IPS DF 6.9 (cell line): Measurements from ENCODE around the gene FAM171A1.
"Not testable (repeated sequence)": the region's sequence is repeated elsewhere in the genome, so short reads cannot be mapped to it uniquely, and the experiment has no call there.

Source experiments
- DNase-seq: peaks from one replicate; pipeline ENCODE4 v3.0.0-alpha.2; 2013; ENCODE audit warnings: low read depth, low spot score
- H3K27ac ChIP-seq: one replicate; pipeline ENCODE4 v1.5.1; 2013; ENCODE audit warnings: low read length, control low read depth
- H3K27me3 ChIP-seq: 2 replicates; pipeline ENCODE4 v1.6.1; 2013; ENCODE audit warnings: mild to moderate bottlenecking, low read length; ENCODE audit not compliant: control insufficient read depth, insufficient read depth
- H3K36me3 ChIP-seq: 2 replicates; pipeline ENCODE4 v1.6.1; 2013; ENCODE audit warnings: low read length; ENCODE audit not compliant: control insufficient read depth, insufficient read depth
- H3K4me1 ChIP-seq: 2 replicates; pipeline ENCODE4 v1.6.1; 2013; ENCODE audit warnings: low read length; ENCODE audit not compliant: control insufficient read depth, insufficient read depth
- H3K4me3 ChIP-seq: 2 replicates; pipeline ENCODE4 v1.5.1; 2013; ENCODE audit warnings: mild to moderate bottlenecking, low read length
- H3K9me3 ChIP-seq: 2 replicates; pipeline ENCODE4 v1.6.1; 2013; ENCODE audit warnings: low read length, inconsistent platforms; ENCODE audit not compliant: control insufficient read depth, insufficient read depth
- WGBS: extraction: QIAGEN DNeasy Blood & Tissue Kit; methylation state at CpG from one replicate; pipeline ENCODE4 v1.1.7; 2013; ENCODE audit warnings: mixed read lengths, missing lambda C conversion rate; ENCODE audit not compliant: insufficient read length, insufficient coverage; 5-methylcytosine and 5-hydroxymethylcytosine counted together

The FAM171A1 gene

GRCh38 chr10:15216700-15217099, 154.4 kb downstream of the FAM171A1 start:
- Histone ChIP-seq H3K4me3 (no peak overlapping the region), H3K27ac (no peak overlapping the region), H3K36me3 (no peaks in the 10 kb centered on the region), H3K27me3 (no peaks in the 10 kb centered on the region), H3K4me1 (no peaks in the 10 kb centered on the region), H3K9me3 (no peaks in the 10 kb centered on the region)
- WGBS, result no CpG with 5 or more reads among the region's 6 CpGs
- DNase-seq, result no peak

- H3K4me3 ChIP-seq, result no peak overlapping the region
- H3K27ac ChIP-seq, result no peak overlapping the region
- H3K27me3 ChIP-seq, result no peaks in the 10 kb centered on the region
- no CpG with 5 or more reads among the region's 17 CpGs for WGBS
- H3K36me3 ChIP-seq, result no peaks in the 10 kb centered on the region
- no peaks in the 10 kb centered on the region for H3K4me1 ChIP-seq
- no peak for DNase-seq
- H3K9me3 ChIP-seq, result no peaks in the 10 kb centered on the region
These were observed 156.9 kb downstream of the FAM171A1 start for GRCh38 chr10:15214237-15214636.

- Histone ChIP-seq H3K4me3 (no peak overlapping the region), H3K27me3 (no peaks in the 10 kb centered on the region), H3K36me3 (no peaks in the 10 kb centered on the region), H3K27ac (no peak overlapping the region), H3K9me3 (no peaks in the 10 kb centered on the region), H3K4me1 (no peaks in the 10 kb centered on the region)
- no CpG with 5 or more reads among the region's 18 CpGs for WGBS
- DNase-seq, result no peak
These were observed 157.6 kb downstream of the FAM171A1 start for GRCh38 chr10:15213461-15213861.

- H3K36me3 ChIP-seq, result no peaks in the 10 kb centered on the region
- H3K27ac ChIP-seq, result no peak overlapping the region
- no peaks in the 10 kb centered on the region for H3K9me3 ChIP-seq
- no peak overlapping the region for H3K4me3 ChIP-seq
- DNase-seq, result no peak
- WGBS, result no CpG with 5 or more reads among the region's 6 CpGs
- H3K27me3 ChIP-seq, result no peaks in the 10 kb centered on the region
- H3K4me1 ChIP-seq, result no peaks in the 10 kb centered on the region
These were observed 159.6 kb downstream of the FAM171A1 start for GRCh38 chr10:15211464-15211979.

DNA sequence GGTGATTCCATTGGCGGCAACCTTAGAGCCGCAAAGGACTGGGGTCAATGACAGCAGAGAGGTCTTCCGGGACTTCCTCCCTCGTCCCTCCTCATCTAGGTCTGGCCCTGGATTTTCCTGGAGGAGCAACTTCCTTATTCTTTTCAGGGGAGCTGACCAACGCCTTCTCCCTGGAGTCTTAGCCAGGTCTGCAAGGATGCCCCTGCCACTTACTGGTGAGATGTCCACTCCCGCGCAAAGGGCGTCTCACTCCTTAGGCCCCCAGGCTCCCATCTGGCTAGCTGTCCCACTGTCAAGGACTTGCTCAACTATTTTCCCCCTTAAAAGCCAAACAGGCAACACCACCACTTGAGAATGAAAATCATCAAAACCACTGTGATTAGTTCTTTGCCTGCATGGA, 160.6 kb downstream of the FAM171A1 start:
- Histone ChIP-seq H3K27me3 (no peaks in the 10 kb centered on the region), H3K9me3 (no peaks in the 10 kb centered on the region), H3K4me3 (no peak overlapping the region), H3K36me3 (no peaks in the 10 kb centered on the region), H3K4me1 (no peaks in the 10 kb centered on the region), H3K27ac (no peak overlapping the region)
- no CpG with 5 or more reads among the region's 8 CpGs for whole genome bisulfite sequencing
- no peak for DNase-seq

GRCh38 chr10:15209827-15210509, 161.1 kb downstream of the FAM171A1 start:
- Histone ChIP-seq H3K4me1 (no peaks in the 10 kb centered on the region), H3K9me3 (no peaks in the 10 kb centered on the region), H3K27ac (no peak overlapping the region), H3K36me3 (no peaks in the 10 kb centered on the region), H3K4me3 (no peak overlapping the region), H3K27me3 (no peaks in the 10 kb centered on the region)
- no CpG with 5 or more reads among the region's 14 CpGs for WGBS
- peak; percentile 68 for DNase-seq

- no CpG with 5 or more reads among the region's 2 CpGs for WGBS
- Histone ChIP-seq H3K27ac (no peak overlapping the region), H3K27me3 (no peaks in the 10 kb centered on the region), H3K4me1 (no peaks in the 10 kb centered on the region), H3K4me3 (no peak overlapping the region), H3K9me3 (no peaks in the 10 kb centered on the region), H3K36me3 (no peaks in the 10 kb centered on the region)
- DNase-seq, result no peak
These were observed 162.9 kb downstream of the FAM171A1 start for GRCh38 chr10:15208221-15208620.

DNA sequence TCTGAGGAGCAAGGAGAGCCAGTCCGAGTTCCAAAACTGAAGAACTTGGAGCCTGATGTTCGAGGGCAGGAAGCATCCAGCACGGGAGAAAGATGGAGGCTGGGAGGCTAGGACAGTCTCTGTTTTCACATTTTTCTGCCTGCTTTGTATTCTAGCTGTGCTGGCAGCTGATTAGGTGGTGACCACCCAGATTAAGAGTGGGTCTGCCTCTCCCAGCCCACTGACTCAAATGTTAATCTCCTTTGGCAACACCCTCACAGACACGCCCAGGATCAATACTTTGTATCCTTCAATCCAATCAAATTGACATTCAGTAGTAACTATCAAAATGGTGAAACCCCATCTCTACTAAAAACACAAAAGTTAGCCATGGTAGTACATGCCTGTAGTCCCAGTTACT, 163.7 kb downstream of the FAM171A1 start:
- whole genome bisulfite sequencing, result no CpG with 5 or more reads among the region's 4 CpGs

DNA sequence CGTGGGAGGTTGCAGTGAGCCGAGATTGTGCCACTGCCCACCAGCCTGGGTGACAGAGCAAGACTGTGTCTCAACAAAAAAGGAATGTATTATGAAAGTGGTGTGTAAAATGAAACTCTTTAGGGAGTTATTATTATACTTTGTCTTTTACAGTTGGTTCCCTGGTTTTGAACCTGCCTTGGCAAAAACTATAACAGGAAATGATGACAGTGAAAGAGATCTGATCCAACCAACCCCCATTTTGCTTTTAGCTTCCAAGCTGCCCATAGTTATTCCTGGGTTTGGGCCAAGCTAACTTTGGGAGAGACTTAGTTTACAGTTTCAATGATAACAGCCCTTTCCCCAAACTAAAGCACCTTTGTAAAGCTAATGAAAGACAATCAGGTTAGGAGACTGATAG, 168.4 kb downstream of the FAM171A1 start:
- Histone ChIP-seq H3K36me3 (no peaks in the 10 kb centered on the region), H3K9me3 (no peaks in the 10 kb centered on the region), H3K27me3 (no peaks in the 10 kb centered on the region), H3K4me3 (no peak overlapping the region), H3K4me1 (no peaks in the 10 kb centered on the region), H3K27ac (no peak overlapping the region)
- WGBS, result no CpG with 5 or more reads among the region's 2 CpGs
- DNase-seq, result no peak

More for the DNA sequence above, 163.7 kb downstream of the FAM171A1 start:
- H3K27ac ChIP-seq, H3K36me3 ChIP-seq, H3K9me3 ChIP-seq, H3K27me3 ChIP-seq, H3K4me1 ChIP-seq, H3K4me3 ChIP-seq, DNase-seq: not testable (repeated sequence)

DNA sequence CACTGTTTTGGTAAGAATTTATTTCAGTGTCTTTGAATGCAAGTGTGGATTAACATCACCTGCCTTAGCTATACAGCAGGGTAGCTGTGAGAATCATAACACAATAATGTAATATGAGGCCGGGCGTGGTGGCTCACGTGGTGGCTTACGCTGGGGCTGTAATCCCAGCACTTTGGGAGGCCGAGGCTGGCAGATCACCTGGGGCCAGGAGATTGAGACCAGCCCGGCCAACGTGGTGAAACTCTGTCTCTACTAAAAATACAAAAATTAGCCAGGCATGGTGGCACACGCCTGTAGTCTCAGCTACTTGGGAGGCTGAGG, 168.8 kb downstream of the FAM171A1 start:
- H3K4me3 ChIP-seq, DNase-seq, H3K9me3 ChIP-seq, H3K27ac ChIP-seq, H3K4me1 ChIP-seq, H3K27me3 ChIP-seq, H3K36me3 ChIP-seq: not testable (repeated sequence)
- WGBS, result no CpG with 5 or more reads among the region's 8 CpGs

GRCh38 chr10:15201589-15202300, 169.3 kb downstream of the FAM171A1 start:
- Histone ChIP-seq H3K4me3 (no peak overlapping the region), H3K27ac (no peak overlapping the region), H3K4me1 (no peaks in the 10 kb centered on the region), H3K9me3 (no peaks in the 10 kb centered on the region), H3K36me3 (no peaks in the 10 kb centered on the region), H3K27me3 (no peaks in the 10 kb centered on the region)
- no peak for DNase-seq
- WGBS, result no CpG with 5 or more reads among the region's 6 CpGs
